ENCODE results near the gene NR2F2. TPM values are rescaled to one million over a fixed set of nuclear protein-coding genes. Genes with fewer than 3 reads are reported as not detected.

The NR2F2 gene
- total RNA-seq, 1 experiment from 2014 or later, result 72.1 TPM

- Histone ChIP-seq H3K36me3 (ENCODE audit: low read depth) (no peaks in the 10 kb centered on the region), H3K9me2 (ENCODE audit: insufficient read depth) (no peaks in the 10 kb centered on the region), H3K4me2 (peak overlapping the region; percentile 86), H3K4me3 (peak overlapping the region; percentile 73; the same call in 1 of the 2 replicates), H3F3A (ENCODE audit: insufficient read depth, low read depth) (peaks cover 31% of the 10 kb centered on the region), H3K27ac (peak overlapping the region; percentile 91), H4K20me1 (ENCODE audit: insufficient read depth) (0 out of 2 replicates have a peak, but pooled peaks cover 3% of the 10 kb centered on the region), H2AFZ (no peak overlapping the region), H3K4me1 (replicated peaks; ENCODE audit: insufficient read depth) (peaks cover 29% of the 10 kb centered on the region), H3K79me2 (ENCODE audit: low read depth) (peaks cover 26% of the 10 kb centered on the region), H3K27me3 (ENCODE audit: insufficient read depth, low read depth) (no peaks in the 10 kb centered on the region), H3K9me3 (ENCODE audit: insufficient read depth, low read depth) (no peaks in the 10 kb centered on the region)
- no peak for DNase-seq
- ChIA-PET POLR2A (ENCODE audit: unreplicated experiment) (no interaction called here), CTCF (no interaction called here)
- no TSS peak for BruUV-seq (replicated peaks)
- intact Hi-C loops (cut with micrococcal nuclease; ENCODE audit: unreplicated experiment), result loop anchor here (1.0 to 10.0 kb wide), 2 partner anchors 451 to 689 kb away; no protein-coding TSS in a partner anchor
- no peak for TF ChIP-seq EZH2 (IDR thresholded peaks at IDR 0.05; ENCODE audit: low read depth)
- TF ChIP-seq, protein P1, sequence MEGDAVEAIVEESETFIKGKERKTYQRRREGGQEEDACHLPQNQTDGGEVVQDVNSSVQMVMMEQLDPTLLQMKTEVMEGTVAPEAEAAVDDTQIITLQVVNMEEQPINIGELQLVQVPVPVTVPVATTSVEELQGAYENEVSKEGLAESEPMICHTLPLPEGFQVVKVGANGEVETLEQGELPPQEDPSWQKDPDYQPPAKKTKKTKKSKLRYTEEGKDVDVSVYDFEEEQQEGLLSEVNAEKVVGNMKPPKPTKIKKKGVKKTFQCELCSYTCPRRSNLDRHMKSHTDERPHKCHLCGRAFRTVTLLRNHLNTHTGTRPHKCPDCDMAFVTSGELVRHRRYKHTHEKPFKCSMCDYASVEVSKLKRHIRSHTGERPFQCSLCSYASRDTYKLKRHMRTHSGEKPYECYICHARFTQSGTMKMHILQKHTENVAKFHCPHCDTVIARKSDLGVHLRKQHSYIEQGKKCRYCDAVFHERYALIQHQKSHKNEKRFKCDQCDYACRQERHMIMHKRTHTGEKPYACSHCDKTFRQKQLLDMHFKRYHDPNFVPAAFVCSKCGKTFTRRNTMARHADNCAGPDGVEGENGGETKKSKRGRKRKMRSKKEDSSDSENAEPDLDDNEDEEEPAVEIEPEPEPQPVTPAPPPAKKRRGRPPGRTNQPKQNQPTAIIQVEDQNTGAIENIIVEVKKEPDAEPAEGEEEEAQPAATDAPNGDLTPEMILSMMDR (conservative IDR thresholded peaks at IDR 0.05), result no peak
Measured at GRCh38 chr15:96323319-96324145, 7.0 kb upstream of the NR2F2 start.

GRCh38 chr15:96324192-96324895 lies 6.2 kb upstream of the NR2F2 start:
- Histone ChIP-seq H3K4me1 (replicated peaks; ENCODE audit: insufficient read depth) (peaks cover 37% of the 10 kb centered on the region), H3K9me2 (ENCODE audit: insufficient read depth) (no peaks in the 10 kb centered on the region), H4K20me1 (ENCODE audit: insufficient read depth) (0 out of 2 replicates have a peak, but pooled peaks cover 1% of the 10 kb centered on the region), H2AFZ (peak overlapping the region; percentile 63; the same call in 1 of the 2 replicates), H3K4me3 (peak overlapping the region; percentile 73), H3K27me3 (ENCODE audit: insufficient read depth, low read depth) (no peaks in the 10 kb centered on the region), H3F3A (ENCODE audit: insufficient read depth, low read depth) (peaks cover 35% of the 10 kb centered on the region), H3K79me2 (ENCODE audit: low read depth) (peaks cover 34% of the 10 kb centered on the region), H3K27ac (peak overlapping the region; percentile 91), H3K9me3 (ENCODE audit: insufficient read depth, low read depth) (no peaks in the 10 kb centered on the region), H3K4me2 (peak overlapping the region; percentile 86), H3K36me3 (ENCODE audit: low read depth) (no peaks in the 10 kb centered on the region)
- intact Hi-C loops (cut with micrococcal nuclease; ENCODE audit: unreplicated experiment), result loop anchor here (1.0 to 10.0 kb wide), 2 partner anchors 452 to 690 kb away; no protein-coding TSS in a partner anchor
- ChIA-PET CTCF (no interaction called here), POLR2A (ENCODE audit: unreplicated experiment) (no interaction called here)
- TF ChIP-seq, protein P1 (conservative IDR thresholded peaks at IDR 0.05), result no peak
- TF ChIP-seq EZH2 (IDR thresholded peaks at IDR 0.05; ENCODE audit: low read depth), result no peak
- DNase-seq, result peak; percentile 26 to 76
- BruUV-seq (replicated peaks), result no TSS peak

- Histone ChIP-seq H3K79me2 (ENCODE audit: low read depth) (peaks cover 41% of the 10 kb centered on the region), H3K4me1 (replicated peaks; ENCODE audit: insufficient read depth) (peaks cover 40% of the 10 kb centered on the region), H3K27ac (peak overlapping the region; percentile 91), H3K9me3 (ENCODE audit: insufficient read depth, low read depth) (no peaks in the 10 kb centered on the region), H4K20me1 (ENCODE audit: insufficient read depth) (no peaks in the 10 kb centered on the region), H3K36me3 (ENCODE audit: low read depth) (no peaks in the 10 kb centered on the region), H2AFZ (peak overlapping the region; percentile 79), H3K9me2 (ENCODE audit: insufficient read depth) (no peaks in the 10 kb centered on the region), H3K4me3 (peak overlapping the region; percentile 73), H3K27me3 (ENCODE audit: insufficient read depth, low read depth) (no peaks in the 10 kb centered on the region), H3F3A (ENCODE audit: insufficient read depth, low read depth) (peaks cover 42% of the 10 kb centered on the region), H3K4me2 (peak overlapping the region; percentile 86)
- TF ChIP-seq, protein P1 (conservative IDR thresholded peaks at IDR 0.05), result no peak
- TF ChIP-seq EZH2 (IDR thresholded peaks at IDR 0.05; ENCODE audit: low read depth), result no peak
- no peak for DNase-seq
- ChIA-PET CTCF (no interaction called here), POLR2A (ENCODE audit: unreplicated experiment) (interaction anchor here (0.6 to 1.0 kb wide), 3 partner anchors 51 to 701 kb away, joined by 3 to 4 read pairs (median 3); no protein-coding TSS in a partner anchor)
- BruUV-seq (replicated peaks), result TSS peak; percentile 80
- intact Hi-C loops (cut with micrococcal nuclease; ENCODE audit: unreplicated experiment), result loop anchor here (1.0 to 10.0 kb wide), 5 partner anchors 208 to 763 kb away; no protein-coding TSS in a partner anchor
Measured at GRCh38 chr15:96324940-96325540, 5.5 kb upstream of the NR2F2 start.
